Thymus (tissue), 11 donors: ENCODE data around the gene ASF1B. TPM values are rescaled to one million over a fixed set of nuclear protein-coding genes. Genes with fewer than 3 reads are reported as not detected.

Experiments used
- DNase-seq, 9 donors: peaks; one replicate each; pipeline ENCODE4 v3.0.0-alpha.2; 2013; ENCODE audit warnings: low spot score in 9 of 9, low read depth in 6 of 9, missing footprints in 1 of 9
- H3K27ac ChIP-seq, 2 donors: one replicate each; pipeline ENCODE4 v1.5.1; 2013; ENCODE audit warnings: control low read depth in 1 of 2, low read depth in 1 of 2, low read length in 1 of 2, mild to moderate bottlenecking in 1 of 2, moderate library complexity in 1 of 2
- H3K27me3 ChIP-seq, 2 donors: one replicate each; pipeline ENCODE4 v1.5.1; 2013; ENCODE audit warnings: low read length in 1 of 2; ENCODE audit not compliant: control insufficient read depth in 2 of 2, insufficient read depth in 1 of 2
- H3K36me3 ChIP-seq, 2 donors: one replicate each; pipeline ENCODE4 v1.5.1; 2013; ENCODE audit warnings: low read length in 1 of 2, mild to moderate bottlenecking in 1 of 2, moderate library complexity in 1 of 2; ENCODE audit not compliant: control insufficient read depth in 2 of 2, insufficient read depth in 2 of 2
- H3K4me1 ChIP-seq, 2 donors: one replicate each; pipeline ENCODE4 v1.5.1; 2013; ENCODE audit warnings: low read length in 2 of 2; ENCODE audit not compliant: control insufficient read depth in 2 of 2, insufficient read depth in 2 of 2
- H3K4me3 ChIP-seq, 2 donors: one replicate each; pipeline ENCODE4 v1.5.1; 2013; ENCODE audit warnings: low read length in 2 of 2, control low read depth in 1 of 2, mild to moderate bottlenecking in 1 of 2
- H3K9me3 ChIP-seq, 2 donors: one replicate each; pipeline ENCODE4 v1.5.1; 2013; ENCODE audit warnings: low read length in 1 of 2, mild to moderate bottlenecking in 1 of 2; ENCODE audit not compliant: control insufficient read depth in 2 of 2, insufficient read depth in 1 of 2
- WGBS: extraction: QIAGEN DNeasy Blood & Tissue Kit; methylation state at CpG from one replicate; pipeline ENCODE4 v1.1.7; 2013; 5-methylcytosine and 5-hydroxymethylcytosine counted together
- polyA plus RNA-seq: library from polyadenylated mRNA; stranded (reverse); fragments of 200-250 nt; gene quantifications from one replicate; pipeline ENCODE4 v1.2.3, GENCODE V29; 2013
- total RNA-seq: library from RNA; stranded (reverse); fragments of 120-200 nt; gene quantifications from one replicate; pipeline ENCODE4 v1.2.4, GENCODE V29; 2013
- donor health status: healthy.

The ASF1B gene
- total and polyA plus RNA-seq, 2 donors = 2.9 to 36.1 TPM

DNA sequence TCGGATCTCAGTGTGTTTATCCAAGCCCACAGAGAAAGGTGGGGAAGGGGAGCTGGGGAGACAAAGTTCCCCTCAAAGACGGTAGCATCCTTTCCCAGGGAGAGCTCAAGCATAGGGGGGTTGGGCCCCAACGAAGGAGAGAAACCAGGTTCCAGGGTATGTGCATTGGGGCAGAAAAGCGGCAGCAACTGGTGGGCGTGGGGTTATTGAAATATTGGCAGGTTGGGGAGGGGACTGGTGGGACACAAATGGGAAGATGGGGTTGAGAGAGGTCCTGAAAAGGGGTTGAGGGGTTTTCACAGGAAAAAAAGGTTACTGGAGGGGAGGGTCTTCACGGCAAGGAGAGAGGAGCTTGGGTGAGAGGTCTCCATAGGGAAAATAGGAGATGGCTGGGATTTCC lies 1.0 kb downstream of the ASF1B start:
- Histone ChIP-seq H3K4me1 (peaks cover 15 to 36% of the 10 kb centered on the region in 2 donors), H3K9me3 (peaks cover 0 to 4% of the 10 kb centered on the region in 2 donors), H3K4me3 (peak overlapping the region; percentile 60 to 72), H3K27ac (no peak overlapping the region), H3K27me3 (no peaks in the 10 kb centered on the region), H3K36me3 (peaks cover 10 to 21% of the 10 kb centered on the region in 2 donors)
- no peak for DNase-seq
- WGBS = 59% methylated on average over 6 of the region's 6 CpGs

DNA sequence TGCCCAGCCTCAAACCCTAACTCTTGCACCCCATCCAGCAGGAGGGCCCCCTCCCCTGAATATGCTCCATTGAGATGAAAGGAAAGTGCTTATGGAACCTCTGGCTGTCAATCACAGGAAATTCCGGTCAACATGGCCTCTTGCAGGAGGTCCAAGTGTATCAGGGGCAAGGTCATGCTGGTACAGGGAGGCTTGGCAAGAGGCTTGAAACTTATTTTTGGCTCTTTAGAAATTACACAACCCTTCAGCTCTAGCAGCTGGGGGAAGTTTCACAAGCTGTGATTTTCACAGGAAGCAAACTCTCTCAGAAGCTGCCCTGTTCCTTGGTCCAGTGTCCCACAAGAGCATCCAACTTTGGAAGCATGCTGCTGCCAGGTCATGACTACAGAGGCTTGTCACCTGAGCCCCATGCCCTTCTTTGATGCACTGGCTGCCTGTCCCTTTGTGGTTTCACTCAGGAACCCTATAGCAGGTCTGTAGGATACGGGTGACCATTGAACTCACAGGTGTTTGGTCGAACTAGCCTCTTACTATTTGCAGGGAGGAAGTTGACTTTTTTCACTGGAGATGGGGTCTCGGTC lies 8.4 kb downstream of the ASF1B start:
- 87% methylated on average over 4 of the region's 4 CpGs for WGBS
- no peak for DNase-seq
- no peaks in the 10 kb centered on the region for H3K27me3 ChIP-seq
- no peak overlapping the region for H3K4me3 ChIP-seq
- H3K4me1 ChIP-seq = no peaks in the 10 kb centered on the region
- H3K27ac ChIP-seq = no peak overlapping the region
- peaks cover 47 to 54% of the 10 kb centered on the region in 2 donors for H3K36me3 ChIP-seq
- H3K9me3 ChIP-seq = no peaks in the 10 kb centered on the region

DNA sequence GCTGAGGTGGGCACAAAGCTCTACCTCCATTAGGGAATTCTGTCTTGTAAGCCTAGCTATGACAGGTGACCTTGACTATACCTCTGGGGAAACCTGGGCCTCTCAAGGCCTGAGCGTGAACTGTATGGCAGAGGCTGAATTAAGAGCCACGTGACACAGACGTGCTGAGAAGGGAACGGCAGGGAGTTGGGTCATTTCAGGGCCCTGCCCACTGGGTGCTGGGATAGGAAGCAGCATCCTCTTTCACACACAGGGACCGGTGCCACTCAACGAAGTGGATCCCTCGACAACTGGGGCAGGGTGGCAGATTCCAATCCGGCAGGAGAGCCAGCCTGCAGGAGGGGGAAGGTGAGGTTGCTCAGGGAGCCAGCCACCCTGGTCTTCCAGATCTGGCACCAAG lies 9.2 kb downstream of the ASF1B start:
- no peak for DNase-seq
- no peak overlapping the region for H3K4me3 ChIP-seq
- WGBS = 96% methylated on average over 8 of the region's 8 CpGs
- no peaks in the 10 kb centered on the region for H3K4me1 ChIP-seq
- H3K9me3 ChIP-seq = no peaks in the 10 kb centered on the region
- H3K27me3 ChIP-seq = no peaks in the 10 kb centered on the region
- H3K36me3 ChIP-seq = peaks cover 48 to 56% of the 10 kb centered on the region in 2 donors
- H3K27ac ChIP-seq = no peak overlapping the region

DNA sequence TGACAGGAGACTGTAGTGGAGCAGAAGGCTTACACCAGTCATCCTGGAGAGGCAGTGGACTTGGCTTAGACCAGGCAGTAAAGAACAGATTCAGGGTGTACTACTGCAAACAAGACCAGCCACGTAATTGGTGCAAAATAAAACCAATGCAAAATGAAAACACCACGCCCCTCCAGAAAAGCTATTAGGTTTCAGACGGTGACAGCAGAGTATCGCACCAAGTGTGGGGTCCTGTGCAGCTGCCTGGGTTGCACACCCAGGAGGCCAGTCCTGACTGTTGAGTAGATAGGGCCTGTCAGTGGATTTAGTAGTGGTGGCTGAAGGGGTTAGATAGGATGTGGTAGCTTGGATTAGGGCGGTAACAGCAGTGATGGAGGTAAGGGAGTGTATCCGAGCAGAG lies 13.5 kb downstream of the ASF1B start:
- peaks cover 40 to 44% of the 10 kb centered on the region in 2 donors for H3K36me3 ChIP-seq
- no peak for DNase-seq
- H3K9me3 ChIP-seq = no peaks in the 10 kb centered on the region
- WGBS = 95% methylated on average over 6 of the region's 6 CpGs
- H3K27me3 ChIP-seq = no peaks in the 10 kb centered on the region
- peaks cover 0 to 9% of the 10 kb centered on the region in 2 donors for H3K4me1 ChIP-seq
- H3K4me3 ChIP-seq = no peak overlapping the region
- H3K27ac ChIP-seq = no peak overlapping the region

DNA sequence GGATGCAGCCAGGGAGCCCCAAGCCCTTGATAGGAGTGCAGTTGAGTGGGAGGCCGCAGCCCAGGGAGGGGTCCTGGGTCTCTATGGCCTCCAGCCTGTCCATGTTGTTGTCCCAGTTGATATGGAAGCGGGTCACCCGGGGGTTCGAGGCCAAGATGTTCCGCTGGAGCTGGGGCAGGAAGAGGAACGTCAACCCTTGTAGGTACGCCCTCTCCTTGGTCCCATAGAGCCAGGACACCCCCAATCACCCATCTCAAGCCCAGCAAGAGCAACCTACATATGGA lies 15.9 kb downstream of the ASF1B start:
- H3K4me3 ChIP-seq = no peak overlapping the region
- H3K36me3 ChIP-seq = peaks cover 23 to 34% of the 10 kb centered on the region in 2 donors
- peaks cover 11 to 27% of the 10 kb centered on the region in 2 donors for H3K4me1 ChIP-seq
- H3K9me3 ChIP-seq = no peaks in the 10 kb centered on the region
- 97% methylated on average over 7 of the region's 7 CpGs for WGBS
- no peak for DNase-seq
- H3K27me3 ChIP-seq = no peaks in the 10 kb centered on the region
- no peak overlapping the region for H3K27ac ChIP-seq

DNA sequence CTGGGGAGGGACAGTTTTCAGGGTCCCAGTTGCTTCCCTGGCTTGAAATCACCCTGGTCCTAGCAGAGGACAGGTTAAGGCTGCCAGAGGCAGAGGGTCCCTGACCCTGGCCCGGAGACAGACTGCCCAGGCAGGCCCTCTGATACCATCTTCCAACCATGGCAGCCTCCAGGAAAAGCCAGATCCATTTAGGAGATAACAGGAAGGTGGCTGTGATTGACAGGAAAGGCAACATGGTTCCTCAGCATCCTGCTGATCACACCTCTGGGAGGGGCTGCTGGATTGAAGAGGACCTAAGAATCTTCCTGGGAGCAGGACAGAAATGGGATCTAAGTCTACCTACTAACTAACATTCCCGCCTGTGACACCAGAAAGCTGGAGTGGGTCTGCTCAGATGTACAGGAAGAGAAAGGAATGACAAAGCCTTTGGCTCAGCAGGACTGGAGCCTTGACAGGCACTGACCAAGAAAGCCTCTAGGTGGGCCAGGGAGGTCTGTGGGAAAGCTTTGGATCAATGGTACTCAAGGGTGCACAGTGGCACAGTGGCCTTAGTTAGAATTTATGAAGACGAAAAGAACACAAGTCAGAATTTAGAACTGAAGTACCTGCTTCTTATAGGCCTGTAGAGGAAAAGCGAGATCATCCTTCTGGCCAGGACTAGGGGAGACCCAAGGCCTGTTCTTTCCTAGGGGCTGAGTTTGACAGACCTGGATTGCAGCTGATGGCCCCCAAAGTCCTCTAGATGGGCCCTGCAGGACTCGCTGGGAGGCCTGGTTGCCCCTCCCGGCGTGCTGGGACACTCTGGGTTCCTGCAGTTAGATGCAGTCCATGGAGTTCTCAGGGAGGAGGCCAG lies 16.5 kb downstream of the ASF1B start:
- 97% methylated on average over 7 of the region's 7 CpGs for WGBS
- DNase-seq = no peak
- Histone ChIP-seq H3K27me3 (no peaks in the 10 kb centered on the region), H3K4me3 (no peak overlapping the region), H3K4me1 (peaks cover 11 to 31% of the 10 kb centered on the region in 2 donors), H3K9me3 (no peaks in the 10 kb centered on the region), H3K27ac (no peak overlapping the region), H3K36me3 (peaks cover 17 to 30% of the 10 kb centered on the region in 2 donors)

DNA sequence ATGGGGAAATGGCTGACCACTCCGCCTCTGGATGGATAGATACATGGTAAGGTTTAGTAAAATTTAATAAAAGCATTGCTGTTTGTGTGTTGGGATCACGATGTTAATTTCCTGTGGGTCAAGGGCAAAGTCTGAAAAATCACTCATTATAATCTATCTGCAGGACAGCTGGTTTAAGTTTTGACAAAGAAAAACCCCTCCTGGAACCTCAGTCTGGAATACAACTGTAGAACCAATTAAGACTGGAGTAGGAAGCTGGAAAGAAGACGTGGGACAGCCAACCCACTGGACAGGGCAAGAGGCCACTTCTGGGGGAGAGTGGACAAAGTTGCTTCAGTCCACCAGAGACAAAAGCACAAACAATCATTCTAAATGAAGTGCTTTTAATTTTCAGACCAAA lies 17.2 kb downstream of the ASF1B start:
- H3K27me3 ChIP-seq = no peaks in the 10 kb centered on the region
- peak overlapping the region; percentile 34 to 90 for H3K27ac ChIP-seq
- 88% methylated on average over 3 of the region's 3 CpGs for WGBS
- no peak for DNase-seq
- H3K9me3 ChIP-seq = no peaks in the 10 kb centered on the region
- peaks cover 11 to 36% of the 10 kb centered on the region in 2 donors for H3K4me1 ChIP-seq
- H3K4me3 ChIP-seq = peak overlapping the region in 1 of 2 donors; percentile 85
- H3K36me3 ChIP-seq = peaks cover 11 to 23% of the 10 kb centered on the region in 2 donors

DNA sequence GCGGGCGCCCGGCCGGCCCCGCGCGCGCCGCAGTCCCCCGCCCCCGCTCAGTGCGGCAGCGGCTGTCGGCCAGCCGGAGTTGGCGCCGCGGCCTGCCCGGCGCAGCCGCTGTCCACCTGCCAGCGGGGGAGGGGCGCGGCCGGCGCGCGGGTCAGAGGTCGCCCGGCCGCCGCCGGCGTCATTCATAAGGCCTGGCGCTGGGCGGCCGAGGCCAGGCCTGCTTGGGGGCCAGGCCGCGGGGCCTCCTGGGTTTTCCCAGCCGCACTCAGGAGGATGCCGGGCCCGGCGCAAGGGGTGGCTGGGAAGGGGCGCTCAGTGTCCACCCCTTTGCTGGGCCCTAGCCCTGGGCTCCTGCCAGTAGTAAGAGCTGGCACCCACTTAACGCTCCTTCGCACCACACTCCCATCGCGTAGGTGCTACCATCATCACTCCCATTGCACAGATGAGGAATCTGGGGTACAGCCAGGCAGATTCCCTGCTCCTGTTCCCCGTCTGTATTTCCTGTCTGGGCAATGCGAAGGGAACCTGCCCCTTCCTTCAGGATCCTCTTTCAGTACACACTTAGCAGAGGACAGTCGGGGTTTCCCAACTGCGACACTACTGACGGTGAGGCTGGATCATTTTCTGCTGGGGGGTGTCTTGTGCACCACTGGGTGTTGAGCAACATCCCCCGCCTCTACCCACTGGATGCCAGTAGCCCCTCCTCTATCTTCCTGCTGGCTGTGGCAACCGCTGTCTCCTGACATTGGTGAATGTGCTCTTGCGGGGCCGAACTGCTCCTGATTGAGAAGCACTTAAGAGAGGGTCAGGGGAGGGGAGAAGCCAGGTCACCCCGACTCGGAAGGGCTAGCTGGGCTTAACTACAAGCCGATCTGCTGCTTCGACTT lies 18.0 kb downstream of the ASF1B start:
- 2% methylated on average over 61 of the region's 61 CpGs for WGBS
- H3K36me3 ChIP-seq = peaks cover 10 to 17% of the 10 kb centered on the region in 2 donors
- peaks cover 11 to 43% of the 10 kb centered on the region in 2 donors for H3K4me1 ChIP-seq
- peak in 5 of 9 donors; percentile 21 to 73 (median 37) for DNase-seq
- H3K9me3 ChIP-seq = no peaks in the 10 kb centered on the region
- H3K27ac ChIP-seq = peak overlapping the region; percentile 34 to 90
- H3K27me3 ChIP-seq = no peaks in the 10 kb centered on the region
- peak overlapping the region; percentile 50 to 85 for H3K4me3 ChIP-seq
